Urinary bladder (tissue), 4 donors: ENCODE data around the gene AXIN1. TPM values are rescaled to one million over a fixed set of nuclear protein-coding genes. Genes with fewer than 3 reads are reported as not detected.
"Not testable (repeated sequence)": the region's sequence is repeated elsewhere in the genome, so short reads cannot be mapped to it uniquely, and the experiment has no call there.

Experiments used
- DNase-seq: peaks from one replicate; pipeline ENCODE4 v3.0.0-alpha.2; 2015; ENCODE audit errors: extremely low spot score
- H3K27ac ChIP-seq: one replicate; pipeline ENCODE4 v1.5.1; 2013; ENCODE audit warnings: low read depth, mild to moderate bottlenecking, moderate library complexity
- H3K36me3 ChIP-seq: one replicate; pipeline ENCODE4 v1.6.1; 2013; ENCODE audit warnings: mild to moderate bottlenecking, moderate library complexity; ENCODE audit not compliant: insufficient read depth
- H3K4me1 ChIP-seq: one replicate; pipeline ENCODE4 v1.6.1; 2013; ENCODE audit warnings: mild to moderate bottlenecking, moderate library complexity; ENCODE audit not compliant: insufficient read depth
- H3K4me3 ChIP-seq: one replicate; pipeline ENCODE4 v1.5.1; 2013; ENCODE audit warnings: low read depth, low read length
- WGBS: extraction: QIAGEN DNeasy Blood & Tissue Kit; methylation state at CpG from one replicate; pipeline ENCODE4 v1.1.7; 2013; 5-methylcytosine and 5-hydroxymethylcytosine counted together
- polyA plus RNA-seq: library from polyadenylated mRNA; stranded (reverse); fragments of 200-250 nt; gene quantifications from one replicate; pipeline ENCODE4 v1.2.3, GENCODE V29; 2013
- total RNA-seq: library from RNA; depleted of rRNA; stranded (reverse); fragments of >200 nt; gene quantifications from one replicate; pipeline ENCODE4 v1.2.3, GENCODE V29; 2014
- donor health status: healthy with polysubstance abuse.
- donor health status: healthy.

The AXIN1 gene
- total and polyA plus RNA-seq, 2 donors: 9.9 to 25.0 TPM

DNA sequence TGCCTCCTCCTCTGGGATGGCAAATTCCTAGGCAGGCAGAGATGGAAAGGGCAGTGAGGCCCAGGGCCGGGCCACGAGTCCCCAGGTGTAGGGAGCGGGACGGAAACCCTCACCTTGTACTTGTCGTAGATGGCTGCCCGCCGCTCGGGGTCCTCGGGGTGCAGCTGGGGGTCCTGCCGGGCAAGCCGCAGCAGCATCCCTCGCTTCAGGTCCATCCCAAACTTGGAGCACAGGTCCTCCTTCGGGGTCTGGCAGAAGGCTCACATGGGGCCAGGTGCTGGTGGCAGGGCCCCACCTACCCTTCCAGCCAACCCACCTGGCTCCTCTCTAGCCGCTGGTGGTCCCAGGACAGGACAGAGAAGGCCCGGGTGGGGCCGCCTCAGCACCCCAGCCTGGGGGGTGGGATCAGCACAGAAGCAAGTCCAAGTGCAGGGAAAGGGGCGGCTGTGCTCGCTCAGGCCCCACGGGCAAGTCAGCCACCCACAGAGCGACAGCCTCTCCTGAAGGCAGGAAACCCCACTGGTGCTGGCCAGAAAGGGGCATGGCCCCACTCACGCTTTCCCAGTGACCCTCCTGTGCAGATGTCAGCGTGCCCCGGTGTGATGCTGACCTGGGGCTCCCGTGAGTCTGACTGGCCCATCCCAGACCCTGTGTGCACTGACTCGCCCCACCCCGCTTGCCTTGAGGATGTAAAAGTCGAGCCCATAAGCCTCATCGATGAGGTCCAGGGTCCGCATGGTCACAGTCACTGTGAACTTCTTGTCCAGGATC is 16.1 kb upstream of the AXIN1 start:
- Histone ChIP-seq H3K36me3 (peaks cover 4% of the 10 kb centered on the region), H3K27ac (no peak overlapping the region), H3K4me1 (no peaks in the 10 kb centered on the region), H3K4me3 (no peak overlapping the region)
- DNase-seq: no peak
- 91% methylated on average over 29 of the region's 29 CpGs for WGBS

DNA sequence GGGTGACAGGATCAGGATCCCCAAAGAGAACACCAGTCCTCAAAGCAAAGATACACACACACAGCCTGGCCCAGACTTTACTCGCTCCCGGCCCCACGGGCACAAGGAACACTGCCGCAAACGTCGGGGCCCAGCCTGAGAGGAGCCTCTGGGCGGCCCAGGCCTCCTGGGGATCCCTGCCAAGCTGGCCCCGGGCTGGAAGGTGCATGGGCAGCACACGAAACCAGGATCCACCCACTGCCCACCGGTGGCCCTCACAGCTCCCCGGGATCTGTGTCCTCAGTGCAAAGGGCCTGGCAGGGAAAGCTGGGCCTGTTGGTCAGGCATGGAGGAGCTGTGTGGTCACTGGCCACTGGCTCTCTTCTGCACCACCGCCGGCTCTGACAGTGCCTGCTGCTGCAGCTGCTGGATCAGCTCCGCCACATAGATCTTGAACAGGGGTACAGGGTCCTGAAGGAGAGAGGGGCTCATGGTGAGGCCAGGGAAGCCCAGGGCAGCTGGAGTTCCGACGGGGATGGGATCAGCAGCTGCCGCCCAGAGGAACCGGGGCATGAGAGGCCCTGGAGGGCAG is 14.9 kb upstream of the AXIN1 start:
- H3K36me3 ChIP-seq: peaks cover 4% of the 10 kb centered on the region
- H3K4me1 ChIP-seq: no peaks in the 10 kb centered on the region
- no peak overlapping the region for H3K27ac ChIP-seq
- no peak overlapping the region for H3K4me3 ChIP-seq
- DNase-seq: no peak
- WGBS: 92% methylated on average over 18 of the region's 18 CpGs

DNA sequence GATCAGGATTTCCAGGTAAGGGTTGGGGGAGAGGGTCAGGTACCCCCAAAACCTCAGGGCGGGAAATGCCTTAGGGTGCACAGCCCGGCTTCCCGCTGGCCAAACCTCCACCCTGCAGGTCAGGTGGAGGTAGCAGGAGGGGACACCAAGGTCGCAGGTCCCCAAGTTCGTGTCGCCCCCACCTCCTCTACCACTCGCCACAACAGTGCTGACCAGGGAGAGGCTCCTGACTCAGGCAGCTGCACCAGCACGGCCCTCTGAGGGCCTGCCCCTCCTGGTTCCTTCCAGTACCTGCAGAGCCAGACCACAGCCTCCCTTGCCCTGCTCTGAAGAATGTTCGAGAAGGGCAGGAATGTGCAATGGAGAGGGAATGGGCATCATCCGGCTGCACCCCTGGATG is 14.0 kb upstream of the AXIN1 start:
- Histone ChIP-seq H3K4me3 (no peak overlapping the region), H3K27ac (no peak overlapping the region), H3K36me3 (peaks cover 4% of the 10 kb centered on the region), H3K4me1 (no peaks in the 10 kb centered on the region)
- WGBS: 88% methylated on average over 10 of the region's 10 CpGs
- no peak for DNase-seq

DNA sequence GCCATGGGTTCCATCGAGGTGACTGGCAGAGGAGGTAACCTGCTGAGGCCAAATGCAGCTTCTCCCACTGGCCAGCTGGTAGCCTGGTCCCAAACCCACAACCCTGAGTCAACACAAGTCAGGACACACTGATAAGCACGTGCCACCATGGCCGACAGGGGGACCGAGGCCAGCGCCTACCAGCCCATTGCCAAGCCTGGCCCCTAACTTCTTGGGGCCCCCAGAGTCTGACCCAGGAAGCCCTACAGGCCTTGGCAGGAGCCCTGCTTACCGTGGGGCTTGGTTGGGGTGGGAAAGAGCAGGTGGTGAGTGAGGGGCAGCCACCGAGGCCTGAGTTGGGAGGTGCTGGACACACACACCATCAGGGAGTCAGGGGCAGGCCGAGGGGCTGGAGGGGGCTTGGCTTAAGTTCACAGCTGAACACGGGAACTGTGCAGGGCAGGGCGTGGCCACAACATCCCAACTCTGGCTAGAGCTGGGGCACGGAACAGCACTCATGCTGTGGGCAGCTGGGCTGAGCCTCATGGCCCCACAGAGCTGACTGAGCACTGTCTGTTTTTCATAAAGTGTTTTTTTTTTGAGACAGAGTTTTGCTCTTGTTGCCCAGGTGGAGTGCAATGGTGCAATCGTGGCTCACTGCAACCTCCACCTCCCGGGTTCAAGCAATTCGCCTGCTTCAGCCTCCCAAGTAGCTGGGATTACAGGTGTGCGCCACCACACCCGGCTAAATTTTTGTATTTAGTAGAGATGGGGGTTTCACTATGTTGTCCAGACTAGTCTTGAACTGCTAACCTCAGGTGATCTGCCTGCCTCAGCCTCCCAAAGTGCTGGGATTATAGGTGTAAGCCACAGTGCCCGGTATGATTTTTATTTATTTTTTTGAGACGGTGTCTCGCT is 12.3 kb upstream of the AXIN1 start:
- DNase-seq: no peak
- Histone ChIP-seq H3K4me1 (no peaks in the 10 kb centered on the region), H3K4me3 (no peak overlapping the region), H3K36me3 (peaks cover 4% of the 10 kb centered on the region), H3K27ac (no peak overlapping the region)
- WGBS: 60% methylated on average over 19 of the region's 19 CpGs

DNA sequence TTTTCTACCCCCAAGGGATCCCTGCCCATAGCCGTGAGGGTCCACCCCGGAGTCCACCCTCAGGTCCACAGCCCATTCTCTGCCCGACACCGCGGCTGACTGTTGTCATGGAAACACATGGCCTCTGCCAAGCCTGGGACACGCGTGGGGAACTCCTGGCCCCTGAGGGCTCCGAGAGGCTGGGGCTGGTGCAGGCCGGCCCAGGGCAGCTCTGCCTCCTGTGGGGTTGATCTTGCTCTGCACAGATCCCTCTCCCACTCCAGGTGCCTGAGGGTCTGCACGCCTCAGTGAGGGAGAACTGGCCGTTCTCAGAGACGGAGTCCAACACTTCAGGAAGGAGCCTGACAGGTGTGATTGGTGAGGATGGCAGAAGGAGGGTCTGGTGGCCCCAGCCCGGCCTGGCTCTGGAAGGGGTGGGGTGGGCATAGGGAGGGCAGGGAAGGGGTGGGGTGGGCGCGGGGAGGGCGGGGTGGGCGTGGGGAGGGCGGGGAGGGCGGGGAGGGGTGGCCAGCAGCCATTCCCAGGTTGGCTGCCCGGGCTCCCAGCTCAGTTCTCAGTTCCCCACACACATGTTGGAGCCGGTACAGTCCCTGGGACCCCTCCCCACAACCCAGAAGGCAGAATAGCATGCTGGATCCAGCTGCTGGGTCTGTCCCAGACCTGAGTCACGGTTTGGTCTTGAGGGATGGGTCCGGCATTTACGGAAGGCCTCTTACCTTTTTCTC is 11.4 kb upstream of the AXIN1 start:
- H3K4me3 ChIP-seq: no peak overlapping the region
- 36% methylated on average over 24 of the region's 24 CpGs for WGBS
- H3K36me3 ChIP-seq: peaks cover 4% of the 10 kb centered on the region
- no peak overlapping the region for H3K27ac ChIP-seq
- no peak for DNase-seq
- H3K4me1 ChIP-seq: no peaks in the 10 kb centered on the region

DNA sequence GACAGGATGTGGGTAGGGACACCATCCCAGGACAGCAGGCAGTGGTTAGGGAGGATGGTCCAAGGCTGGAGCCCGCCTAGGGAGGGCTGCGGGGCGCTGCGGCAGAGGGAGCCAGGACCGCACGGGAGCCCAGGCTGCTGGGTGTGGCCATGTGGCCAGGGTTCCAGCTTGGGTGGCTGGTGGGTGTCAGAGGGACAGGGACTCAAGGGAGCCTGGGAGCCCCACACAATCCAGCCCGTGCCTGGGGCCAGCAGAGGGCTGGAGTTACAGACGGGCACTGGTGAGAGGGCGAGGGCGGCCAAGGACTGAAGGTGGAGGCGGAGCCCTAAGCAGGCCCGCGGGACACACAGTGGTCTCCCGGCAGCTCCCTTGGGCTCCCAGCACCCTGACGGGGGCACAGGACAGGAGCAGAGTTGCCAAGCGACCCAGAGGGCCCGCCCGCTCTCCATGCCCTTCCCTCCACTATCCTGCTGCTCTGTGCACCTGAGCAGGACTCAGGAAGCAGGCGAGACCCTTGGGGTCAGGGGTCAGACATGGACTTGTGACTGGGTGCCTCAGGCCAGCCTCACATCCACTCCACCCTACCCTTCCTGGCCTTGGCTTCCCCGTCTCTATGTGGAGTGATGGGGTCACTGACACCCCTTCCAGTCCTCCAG is 10.7 kb upstream of the AXIN1 start:
- WGBS: 49% methylated on average over 20 of the region's 20 CpGs
- Histone ChIP-seq H3K27ac (no peak overlapping the region), H3K4me1 (no peaks in the 10 kb centered on the region), H3K36me3 (peaks cover 4% of the 10 kb centered on the region), H3K4me3 (no peak overlapping the region)
- DNase-seq: no peak

DNA sequence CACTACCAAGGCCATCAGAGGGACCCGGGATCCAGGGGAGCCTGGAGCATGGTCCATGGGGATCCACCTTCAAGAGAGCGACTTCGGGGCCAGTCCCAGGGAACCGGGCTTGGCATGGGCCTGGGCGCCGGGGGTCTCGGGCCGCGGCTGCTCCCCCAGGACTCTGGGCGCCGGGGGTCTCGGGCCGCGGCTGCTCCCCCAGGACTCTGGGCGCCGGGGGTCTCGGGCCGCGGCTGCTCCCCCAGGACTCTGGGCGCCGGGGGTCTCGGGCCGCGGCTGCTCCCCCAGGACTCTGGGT is 10.1 kb upstream of the AXIN1 start:
- H3K36me3 ChIP-seq, H3K4me3 ChIP-seq, H3K4me1 ChIP-seq, H3K27ac ChIP-seq, DNase-seq: not testable (repeated sequence)
- 88% methylated on average over 22 of the region's 24 CpGs for WGBS

DNA sequence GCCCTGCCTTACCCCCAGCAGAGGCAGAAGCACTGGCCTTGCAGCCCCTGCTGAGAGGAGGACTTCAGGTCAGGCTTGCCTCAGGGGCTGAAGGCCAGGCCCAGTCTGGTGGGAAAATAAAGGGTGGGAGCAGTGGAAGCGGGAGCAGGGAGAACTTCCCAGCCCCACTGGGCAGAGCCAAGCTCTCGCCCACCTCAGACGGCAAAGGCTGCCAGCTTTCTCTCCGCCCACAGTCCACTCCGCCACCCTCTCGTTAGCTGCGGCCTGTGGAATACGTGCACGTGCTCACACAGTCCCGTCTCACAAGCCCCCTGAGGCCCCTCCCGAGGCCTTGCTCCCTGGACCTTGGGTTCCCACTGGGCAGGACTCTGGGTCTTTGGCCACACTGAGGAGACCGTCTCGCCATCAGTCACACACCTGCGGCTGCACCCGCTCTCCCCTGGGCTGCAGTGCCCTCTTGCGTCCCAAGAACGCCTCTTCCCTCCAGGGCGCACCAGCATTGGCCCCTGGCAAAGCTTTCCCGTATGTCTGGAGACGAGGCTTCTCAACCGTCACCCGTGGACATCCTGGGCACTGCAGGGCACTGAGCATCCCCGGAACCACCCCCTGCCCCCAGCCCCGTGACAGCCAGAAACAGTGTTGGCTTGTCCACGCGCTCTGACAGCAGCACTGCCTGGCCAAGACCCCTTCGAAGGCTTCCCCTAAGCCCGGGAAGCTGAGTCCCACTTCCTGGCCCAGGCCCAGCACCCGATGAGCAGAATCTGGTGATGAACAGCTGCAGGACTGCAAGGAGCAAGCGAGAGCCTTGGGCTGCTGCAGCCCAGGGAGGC is 9.6 kb upstream of the AXIN1 start:
- Histone ChIP-seq H3K36me3 (no peaks in the 10 kb centered on the region), H3K27ac (no peak overlapping the region), H3K4me1 (no peaks in the 10 kb centered on the region), H3K4me3 (no peak overlapping the region)
- 28% methylated on average over 30 of the region's 30 CpGs for WGBS
- DNase-seq: no peak

DNA sequence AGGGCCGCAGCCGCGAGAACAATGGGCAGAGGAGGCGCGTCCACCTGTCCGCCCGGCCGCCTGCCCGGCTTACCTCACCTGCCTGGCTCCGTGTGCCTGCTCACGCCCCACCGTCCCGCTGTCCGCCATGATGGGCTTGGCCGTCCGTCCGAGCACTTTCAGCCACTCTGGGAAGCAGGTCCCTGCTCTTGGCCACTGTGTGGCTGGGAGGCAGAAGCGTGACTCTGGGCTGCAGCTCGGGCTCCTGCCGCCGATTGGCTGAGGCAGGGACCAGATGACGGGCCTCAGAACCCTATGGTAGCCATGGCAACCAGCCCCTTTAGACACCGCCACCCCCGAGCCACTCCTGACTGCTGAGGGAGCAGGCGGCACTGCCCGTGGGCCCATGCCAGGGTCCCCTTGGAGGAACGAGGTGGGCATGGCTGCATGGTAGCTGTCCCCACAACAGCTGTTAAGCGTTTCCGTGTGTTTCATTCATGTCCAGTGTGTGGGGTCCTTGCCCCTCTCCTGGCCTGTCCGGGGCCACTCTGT is 8.9 kb upstream of the AXIN1 start:
- no peaks in the 10 kb centered on the region for H3K4me1 ChIP-seq
- WGBS: 82% methylated on average over 30 of the region's 30 CpGs
- no peak overlapping the region for H3K27ac ChIP-seq
- H3K36me3 ChIP-seq: no peaks in the 10 kb centered on the region
- no peak for DNase-seq
- no peak overlapping the region for H3K4me3 ChIP-seq

DNA sequence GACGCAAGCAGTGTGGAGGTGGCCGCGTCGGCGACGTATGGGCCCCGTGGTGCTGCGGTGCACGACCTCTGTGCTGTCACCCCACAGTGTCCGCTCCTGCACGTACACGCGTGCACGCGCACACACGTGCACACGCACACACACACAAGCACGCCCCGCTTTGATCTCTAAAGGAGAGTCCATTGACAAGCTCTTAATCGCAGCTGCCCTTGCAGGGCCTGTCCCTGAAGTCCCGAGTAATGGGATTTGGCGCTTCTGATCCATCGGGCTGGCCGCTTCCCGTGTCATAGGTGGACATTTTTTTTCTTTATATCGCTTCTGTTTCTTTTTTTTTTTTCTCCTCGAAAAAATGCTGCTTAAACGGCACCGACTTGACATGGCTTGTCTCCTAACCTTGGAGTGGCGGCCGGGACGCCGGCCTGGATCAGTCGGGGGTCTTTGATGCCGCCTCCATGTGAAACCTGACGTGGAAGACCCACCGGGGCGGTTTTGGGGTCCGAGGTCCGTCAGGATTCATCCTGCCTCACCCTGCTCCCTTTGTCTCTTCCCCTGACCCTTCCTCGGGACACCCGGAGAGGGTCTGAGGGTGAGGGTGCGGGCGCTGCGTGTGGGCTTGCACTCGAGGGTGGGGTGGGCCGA is 8.3 kb upstream of the AXIN1 start:
- H3K36me3 ChIP-seq: no peaks in the 10 kb centered on the region
- 93% methylated on average over 47 of the region's 47 CpGs for WGBS
- no peaks in the 10 kb centered on the region for H3K4me1 ChIP-seq
- H3K4me3 ChIP-seq: no peak overlapping the region
- no peak for DNase-seq
- H3K27ac ChIP-seq: no peak overlapping the region

DNA sequence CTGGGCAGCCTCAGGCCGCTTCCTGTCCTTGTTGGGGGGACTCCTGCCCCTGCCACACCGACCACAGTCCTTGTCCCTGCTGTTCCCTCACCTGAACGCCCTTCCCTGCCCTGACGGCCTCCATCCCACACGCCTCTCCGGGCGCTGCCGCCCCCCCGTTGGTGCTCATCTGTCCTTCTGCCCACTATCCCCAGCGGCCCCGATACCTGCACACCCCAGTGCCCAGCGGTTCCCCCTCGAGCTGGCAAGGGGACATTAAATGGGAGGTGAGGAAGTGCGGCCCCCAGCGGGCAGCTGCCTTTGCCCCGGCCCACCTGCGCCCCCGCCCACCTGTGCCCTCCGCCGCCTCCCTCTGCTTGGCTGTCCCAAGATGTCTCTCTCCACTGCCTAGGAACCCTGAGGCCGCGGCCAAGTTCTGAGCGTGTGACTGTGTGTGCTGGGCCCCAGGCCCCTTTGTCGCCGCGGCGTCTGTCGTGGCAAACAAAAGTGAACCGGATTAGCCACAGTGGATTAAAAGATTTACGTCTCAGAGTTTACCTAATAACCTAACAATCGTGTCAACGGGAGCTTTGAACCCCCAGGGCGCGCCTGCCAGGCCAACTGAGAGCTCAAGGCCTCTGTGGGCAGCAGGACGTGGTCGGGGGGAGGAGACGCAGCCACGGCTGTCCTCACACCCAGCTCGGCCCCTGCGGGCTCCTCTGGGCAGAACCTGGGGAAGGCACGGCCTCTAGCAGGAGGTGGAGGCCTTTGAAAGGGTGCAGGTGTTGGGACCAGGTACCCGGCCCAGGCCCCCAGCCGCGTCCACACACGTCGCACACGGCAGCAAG is 7.6 kb upstream of the AXIN1 start:
- H3K36me3 ChIP-seq: no peaks in the 10 kb centered on the region
- WGBS: 88% methylated on average over 47 of the region's 47 CpGs
- no peak overlapping the region for H3K4me3 ChIP-seq
- DNase-seq: no peak
- no peaks in the 10 kb centered on the region for H3K4me1 ChIP-seq
- no peak overlapping the region for H3K27ac ChIP-seq
